ENCODE results near the gene KRTAP4-3.
"Not testable (repeated sequence)": the region's sequence is repeated elsewhere in the genome, so short reads cannot be mapped to it uniquely, and the experiment has no call there.

KRTAP4-3 gene

GRCh38 chr17:41150026-41150425 is 18.0 kb downstream of the KRTAP4-3 start:
- Histone ChIP-seq H3K4me1 (ENCODE audit: control insufficient read depth in 1 of 2, insufficient read depth in 1 of 2, low read depth in 1 of 2, low read length in 1 of 2) (no peaks in the 10 kb centered on the region), H3K4me3 (ENCODE audit: low read depth in 1 of 2, low read length in 1 of 2) (no peak overlapping the region), H3K36me3 (no peaks in the 10 kb centered on the region), H3K9me3 (no peaks in the 10 kb centered on the region), H3K27me3 (peaks cover 16% of the 10 kb centered on the region), H3K27ac (no peak overlapping the region)
- TF ChIP-seq CTCF (IDR thresholded peaks at IDR 0.05) = no peak

DNA sequence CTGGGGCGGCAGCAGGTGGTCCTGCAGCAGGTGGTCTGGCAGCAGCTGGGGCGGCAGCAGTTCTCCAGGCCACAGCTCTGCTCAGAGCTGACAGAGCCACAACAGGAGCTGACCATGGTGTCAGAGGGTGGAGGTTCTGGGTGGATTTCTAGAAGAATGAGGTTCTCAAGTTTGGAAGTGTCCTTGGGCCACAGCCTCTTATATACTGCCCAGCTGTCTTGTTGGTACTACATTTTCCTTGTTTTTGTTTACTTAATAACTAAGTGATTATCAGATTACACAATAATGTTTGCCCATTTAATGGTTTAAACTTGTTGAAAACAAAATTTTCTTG is 18.4 kb downstream of the KRTAP4-3 start, which contains the start of gene KRTAP4-5:
Gene KRTAP4-5 (minus strand): TSS at position 174 of the 334 bp plus-strand sequence. CDS start 58 bp downstream, at position 116.
- Histone ChIP-seq H3K27me3 (peaks cover 16% of the 10 kb centered on the region), H3K36me3 (no peaks in the 10 kb centered on the region), H3K9me3 (no peaks in the 10 kb centered on the region), H3K27ac (no peak within 1 kb of the TSS), H3K4me3 (ENCODE audit: low read depth in 1 of 2, low read length in 1 of 2) (no peak within 1 kb of the TSS), H3K4me1 (ENCODE audit: control insufficient read depth in 1 of 2, insufficient read depth in 1 of 2, low read depth in 1 of 2, low read length in 1 of 2) (no peaks in the 10 kb centered on the region)
- no peak for TF ChIP-seq CTCF (IDR thresholded peaks at IDR 0.05)

DNA sequence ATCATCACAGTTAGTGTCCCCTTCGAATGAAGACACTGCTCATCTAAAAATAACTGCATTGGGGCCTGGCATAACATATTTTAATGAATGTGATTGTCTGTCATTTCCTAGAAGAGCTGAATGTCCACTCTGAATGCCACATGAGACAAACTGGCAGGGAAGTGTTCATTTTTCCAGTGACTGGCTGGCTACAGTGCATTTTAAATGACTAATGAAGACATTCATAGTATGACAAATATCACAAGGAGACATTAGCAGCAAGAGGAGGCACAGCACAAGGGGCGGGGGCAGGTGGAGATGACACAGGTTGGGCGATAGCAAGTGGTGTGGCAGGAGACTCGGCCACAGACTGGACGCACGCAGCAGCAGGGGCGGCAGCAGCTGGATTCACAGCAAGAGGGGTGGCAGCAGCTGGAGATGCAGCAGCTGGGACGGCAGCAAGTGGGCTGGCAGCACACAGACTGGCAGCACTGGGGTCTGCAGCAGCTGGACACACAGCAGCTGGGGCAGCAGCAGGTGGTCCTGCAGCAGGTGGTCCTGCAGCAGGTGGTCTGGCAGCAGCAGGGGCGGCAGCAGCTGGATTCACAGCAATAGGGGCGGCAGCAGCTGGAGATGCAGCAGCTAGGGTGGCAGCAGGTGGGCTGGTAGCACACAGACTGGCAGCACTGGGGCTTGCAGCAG is 18.9 kb downstream of the KRTAP4-3 start:
- H3K36me3 ChIP-seq; H3K27ac ChIP-seq; H3K4me3 ChIP-seq (ENCODE audit: low read depth in 1 of 2, low read length in 1 of 2); H3K4me1 ChIP-seq (ENCODE audit: control insufficient read depth in 1 of 2, insufficient read depth in 1 of 2, low read depth in 1 of 2, low read length in 1 of 2); H3K9me3 ChIP-seq: not testable (repeated sequence)
- H3K27me3 ChIP-seq = peaks cover 16% of the 10 kb centered on the region

DNA sequence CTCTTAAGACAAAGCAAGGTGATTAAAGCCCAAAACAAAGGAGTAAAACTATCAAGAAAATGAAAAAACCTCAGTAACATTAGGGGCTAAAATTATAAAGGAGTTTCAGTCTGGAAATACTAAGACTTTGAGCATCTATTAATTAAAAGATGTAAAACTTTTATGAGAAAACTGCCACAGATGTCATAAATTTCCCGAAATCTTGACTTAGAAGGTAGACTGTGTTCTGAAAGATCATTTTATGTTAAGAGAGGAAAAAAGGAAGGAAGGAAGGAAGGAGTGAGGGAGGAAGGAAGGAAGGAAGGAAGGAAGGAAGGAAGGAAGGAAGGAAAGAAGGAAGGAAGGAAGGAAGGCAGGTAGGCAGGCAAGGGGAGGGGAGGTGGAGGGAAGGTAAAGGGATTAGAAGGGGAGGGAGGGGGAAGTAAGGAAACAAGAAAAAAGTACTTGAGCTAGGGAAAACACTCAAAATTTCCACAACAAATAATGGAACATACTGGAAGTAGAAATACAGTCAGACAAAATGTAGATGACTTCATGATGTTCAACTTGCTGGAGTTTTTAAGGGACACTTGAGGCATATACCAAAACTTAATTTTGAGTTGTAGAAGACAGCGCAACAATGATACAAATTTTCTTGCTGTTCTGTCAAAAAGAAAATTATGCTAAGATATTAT is 20.4 kb downstream of the KRTAP4-3 start:
- no peak overlapping the region for H3K4me3 ChIP-seq (ENCODE audit: low read depth in 1 of 2, low read length in 1 of 2)
- no peaks in the 10 kb centered on the region for H3K4me1 ChIP-seq (ENCODE audit: control insufficient read depth in 1 of 2, insufficient read depth in 1 of 2, low read depth in 1 of 2, low read length in 1 of 2)
- no peak for TF ChIP-seq CTCF (IDR thresholded peaks at IDR 0.05)
- no peak overlapping the region for H3K27ac ChIP-seq
- H3K36me3 ChIP-seq = no peaks in the 10 kb centered on the region
- H3K9me3 ChIP-seq = no peaks in the 10 kb centered on the region
- H3K27me3 ChIP-seq = peaks cover 16% of the 10 kb centered on the region

DNA sequence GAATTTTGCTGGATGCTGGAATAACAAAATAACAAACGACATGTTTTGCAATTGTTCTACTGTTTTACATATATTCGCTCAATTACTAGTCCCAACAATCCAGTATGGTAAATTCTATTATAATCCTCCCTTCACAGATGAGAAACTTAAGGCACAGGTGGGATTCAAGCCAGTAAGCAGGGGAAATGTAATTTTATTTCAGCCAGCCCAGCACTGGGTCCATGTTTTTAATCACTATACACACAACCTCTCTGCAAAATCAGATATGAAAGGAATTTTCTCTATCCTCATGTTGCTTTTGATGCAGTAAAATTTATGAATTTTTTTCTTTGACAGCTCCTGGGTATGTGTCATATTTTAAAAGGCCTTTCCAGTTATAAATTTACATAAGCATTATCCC is 22.8 kb downstream of the KRTAP4-3 start:
- TF ChIP-seq CTCF (IDR thresholded peaks at IDR 0.05) = no peak
- no peaks in the 10 kb centered on the region for H3K36me3 ChIP-seq
- H3K27me3 ChIP-seq = peaks cover 9% of the 10 kb centered on the region
- H3K4me1 ChIP-seq (ENCODE audit: control insufficient read depth in 1 of 2, insufficient read depth in 1 of 2, low read depth in 1 of 2, low read length in 1 of 2) = no peaks in the 10 kb centered on the region
- no peak overlapping the region for H3K27ac ChIP-seq
- no peaks in the 10 kb centered on the region for H3K9me3 ChIP-seq
- no peak overlapping the region for H3K4me3 ChIP-seq (ENCODE audit: low read depth in 1 of 2, low read length in 1 of 2)

- Histone ChIP-seq H3K4me1 (ENCODE audit: control insufficient read depth in 1 of 2, insufficient read depth in 1 of 2, low read depth in 1 of 2, low read length in 1 of 2) (no peaks in the 10 kb centered on the region), H3K4me3 (ENCODE audit: low read depth in 1 of 2, low read length in 1 of 2) (no peak overlapping the region), H3K27me3 (peaks cover 8% of the 10 kb centered on the region), H3K36me3 (no peaks in the 10 kb centered on the region), H3K9me3 (no peaks in the 10 kb centered on the region), H3K27ac (no peak overlapping the region)
- no peak for TF ChIP-seq CTCF (IDR thresholded peaks at IDR 0.05)
Observed at GRCh38 chr17:41144846-41145245, 23.2 kb downstream of the KRTAP4-3 start.

All from neutrophil (primary cell).